Esophagus muscularis mucosa (tissue), 3 donors: ENCODE results near the gene PRKN.

Source experiments
- POLR2AphosphoS5 ChIP-seq, 2 donors: sonication (generic); formaldehyde crosslinking; IDR thresholded peaks; one replicate each; pipeline ENCODE4 v1.6.1; 2017; ENCODE audit warnings: antibody characterized with exemption in 2 of 2
- TF ChIP-seq, protein P1 (sequence below), 3 experiments: fragments of 200-600 bp in 2 of 3; fragments of 450-650 bp in 1 of 3; sonication (generic) in 2 of 3; IDR thresholded peaks; one replicate each; pipeline ENCODE4 v1.5.1; 2017 to 2019; ENCODE audit warnings: antibody characterized with exemption in 3 of 3, mild to moderate bottlenecking in 2 of 3, moderate library complexity in 1 of 3

DNA sequence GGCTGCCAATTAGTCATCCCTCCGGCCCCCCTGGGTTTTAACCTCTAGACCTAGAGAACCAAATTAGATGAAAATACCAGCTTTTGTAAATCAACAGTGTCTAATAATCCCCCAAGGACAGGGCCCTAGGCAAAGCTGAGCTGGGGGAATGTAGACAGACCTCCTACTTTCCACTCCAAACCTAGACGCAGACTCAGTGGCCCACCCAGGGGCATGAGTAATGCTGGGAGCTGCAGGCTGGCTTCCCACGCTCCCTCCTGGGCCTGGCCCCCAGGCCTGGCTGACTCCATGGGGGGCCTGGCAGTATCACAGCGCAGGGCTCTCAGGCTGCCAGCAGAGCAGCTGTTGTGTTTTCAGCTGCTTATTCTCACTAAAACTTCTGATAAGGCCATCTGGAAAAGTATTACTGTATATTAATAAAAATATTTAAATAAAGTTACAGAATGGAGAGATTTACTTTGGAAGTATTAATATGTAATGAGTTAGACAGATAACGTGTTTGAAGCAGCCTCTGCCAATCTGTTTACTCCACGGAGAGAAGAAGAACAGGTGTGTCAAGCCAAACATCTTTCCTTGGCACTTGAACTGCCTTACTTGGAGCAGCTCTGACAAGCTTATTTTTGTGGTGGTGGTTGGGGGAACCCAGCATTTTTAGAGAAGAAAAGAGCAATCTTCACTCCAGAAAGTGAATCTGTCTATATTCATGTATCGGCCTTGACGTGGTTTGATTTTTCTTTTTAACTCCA lies 1309.7 kb downstream of the PRKN start:
- TF ChIP-seq, protein P1, sequence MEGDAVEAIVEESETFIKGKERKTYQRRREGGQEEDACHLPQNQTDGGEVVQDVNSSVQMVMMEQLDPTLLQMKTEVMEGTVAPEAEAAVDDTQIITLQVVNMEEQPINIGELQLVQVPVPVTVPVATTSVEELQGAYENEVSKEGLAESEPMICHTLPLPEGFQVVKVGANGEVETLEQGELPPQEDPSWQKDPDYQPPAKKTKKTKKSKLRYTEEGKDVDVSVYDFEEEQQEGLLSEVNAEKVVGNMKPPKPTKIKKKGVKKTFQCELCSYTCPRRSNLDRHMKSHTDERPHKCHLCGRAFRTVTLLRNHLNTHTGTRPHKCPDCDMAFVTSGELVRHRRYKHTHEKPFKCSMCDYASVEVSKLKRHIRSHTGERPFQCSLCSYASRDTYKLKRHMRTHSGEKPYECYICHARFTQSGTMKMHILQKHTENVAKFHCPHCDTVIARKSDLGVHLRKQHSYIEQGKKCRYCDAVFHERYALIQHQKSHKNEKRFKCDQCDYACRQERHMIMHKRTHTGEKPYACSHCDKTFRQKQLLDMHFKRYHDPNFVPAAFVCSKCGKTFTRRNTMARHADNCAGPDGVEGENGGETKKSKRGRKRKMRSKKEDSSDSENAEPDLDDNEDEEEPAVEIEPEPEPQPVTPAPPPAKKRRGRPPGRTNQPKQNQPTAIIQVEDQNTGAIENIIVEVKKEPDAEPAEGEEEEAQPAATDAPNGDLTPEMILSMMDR (IDR thresholded peaks at IDR 0.05) = no peak
- TF ChIP-seq POLR2AphosphoS5 (IDR thresholded peaks at IDR 0.05) = no peak
